Posterior vena cava (tissue), 2 donors: ENCODE measurements around the gene FHOD3. TPM values are rescaled to one million over a fixed set of nuclear protein-coding genes. Genes with fewer than 3 reads are reported as not detected.

Source experiments
- DNase-seq: peaks from one replicate; pipeline ENCODE4 v3.0.0-alpha.2; 2020; ENCODE audit warnings: low spot score
- intact Hi-C, 2 donors: fragments of 100-400 bp; cut with DNase I; formaldehyde crosslinking; loops; one replicate each; pipeline versions ENCODE4 v1.14.1 to v1.14.2; 2022 to 2023
- total RNA-seq, 2 donors: library from RNA; stranded (reverse); fragmentation: NEBNext Ultra II Directional; extraction: Animal tissue kit (Norgen Biotek cat#: 25700); gene quantifications; one replicate each; pipeline ENCODE4 v1.2.1, GENCODE V29; 2021
- donor health status: DM: yes; HTN: yes; CAD: no.
- donor health status: DM: yes; HTN: yes; CAD: no.

FHOD3 gene
- total RNA-seq, 2 donors from 2014 or later, result 26.0 to 29.8 TPM

- no peak for DNase-seq
- intact Hi-C loops, result no loop called here
Measured at GRCh38 chr18:36312806-36313395, 15.4 kb downstream of the FHOD3 start.

DNA sequence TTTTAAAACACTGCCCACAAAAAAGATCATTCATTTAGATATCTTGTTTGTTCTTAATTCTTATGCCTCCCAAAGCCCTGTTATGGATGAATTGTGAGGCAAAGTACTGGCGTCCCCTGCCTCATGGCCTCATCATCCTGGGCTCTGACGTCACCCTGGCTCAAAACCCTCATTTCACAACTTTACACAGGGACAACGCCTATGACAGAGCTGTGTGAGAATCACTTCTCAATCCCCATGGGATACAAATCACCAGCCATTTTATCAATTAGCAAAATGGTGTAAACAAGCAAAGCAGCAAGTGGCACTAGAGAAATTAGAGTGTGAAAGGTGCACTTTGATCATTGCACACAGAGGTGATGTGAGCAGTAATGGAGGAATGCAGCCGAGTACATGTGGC lies 16.6 kb downstream of the FHOD3 start:
- intact Hi-C loops, result no loop called here
- no peak for DNase-seq

DNA sequence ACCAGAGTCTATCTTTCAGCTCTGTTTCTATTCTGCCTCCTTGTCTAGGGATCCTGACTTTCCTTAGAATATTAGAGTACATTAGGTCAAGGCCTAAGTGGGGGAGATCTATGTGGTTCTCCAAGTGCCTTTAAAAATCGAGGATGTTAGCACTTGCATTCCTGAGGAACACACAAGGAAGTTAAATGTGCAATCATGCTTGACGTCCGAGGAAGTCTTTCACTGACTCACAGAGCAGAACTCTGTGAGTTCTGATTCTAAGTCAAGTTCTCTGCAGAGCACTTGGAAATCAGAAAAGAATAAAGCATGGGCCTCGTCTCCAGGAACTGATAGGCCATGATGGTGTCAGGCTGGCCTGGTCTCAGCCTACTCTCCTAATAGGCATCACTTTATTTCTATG lies 17.2 kb downstream of the FHOD3 start:
- intact Hi-C loops, result no loop called here
- DNase-seq, result no peak

GRCh38 chr18:36315736-36316135 lies 18.2 kb downstream of the FHOD3 start:
- intact Hi-C loops, result no loop called here
- DNase-seq, result no peak

GRCh38 chr18:36316246-36316645 lies 18.7 kb downstream of the FHOD3 start:
- intact Hi-C loops, result no loop called here

GRCh38 chr18:36321658-36322407 lies 24.3 kb downstream of the FHOD3 start:
- intact Hi-C loops, result no loop called here
- no peak for DNase-seq

More at GRCh38 chr18:36316246-36316645, 18.7 kb downstream of the FHOD3 start:
- no peak for DNase-seq

DNA sequence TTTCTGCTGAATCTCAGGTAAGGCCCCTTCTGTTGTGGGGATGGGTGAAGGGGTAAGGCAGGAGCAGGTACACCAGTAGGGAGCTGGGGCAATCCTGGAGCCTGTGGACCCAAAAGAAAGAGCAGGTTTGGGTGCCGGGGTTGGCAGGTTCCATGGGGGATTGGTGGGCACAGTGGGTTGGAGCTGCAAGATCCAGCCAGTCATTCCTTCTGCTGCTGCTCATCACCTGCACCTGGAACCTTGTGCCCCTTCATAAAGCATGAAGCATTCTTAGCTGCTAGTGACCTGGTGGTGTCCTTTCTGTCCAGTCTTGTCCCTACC lies 24.9 kb downstream of the FHOD3 start:
- intact Hi-C loops, result no loop called here
- DNase-seq, result no peak

DNA sequence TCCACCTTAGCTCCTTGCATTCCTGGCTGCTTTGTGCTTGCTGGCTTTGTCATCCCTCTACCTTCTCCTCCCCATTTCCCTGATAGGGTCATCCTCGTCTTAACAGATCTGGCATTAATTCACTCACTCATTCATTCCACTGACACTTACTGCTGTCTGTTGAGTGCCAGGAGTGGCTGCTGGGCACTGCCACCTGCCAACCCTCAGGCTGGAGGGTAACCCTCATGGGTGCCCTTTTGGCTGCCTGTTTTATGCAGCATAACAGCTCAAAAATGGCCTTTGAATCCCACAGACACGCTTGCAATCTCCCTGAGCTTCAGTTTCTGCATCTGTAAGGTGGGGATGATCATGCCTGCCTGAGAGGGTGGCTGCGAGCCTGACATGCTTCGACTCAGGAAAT lies 25.2 kb downstream of the FHOD3 start:
- DNase-seq, result no peak
- intact Hi-C loops, result no loop called here

- no peak for DNase-seq
- intact Hi-C loops, result no loop called here
Measured at GRCh38 chr18:36323421-36323820, 25.9 kb downstream of the FHOD3 start.

DNA sequence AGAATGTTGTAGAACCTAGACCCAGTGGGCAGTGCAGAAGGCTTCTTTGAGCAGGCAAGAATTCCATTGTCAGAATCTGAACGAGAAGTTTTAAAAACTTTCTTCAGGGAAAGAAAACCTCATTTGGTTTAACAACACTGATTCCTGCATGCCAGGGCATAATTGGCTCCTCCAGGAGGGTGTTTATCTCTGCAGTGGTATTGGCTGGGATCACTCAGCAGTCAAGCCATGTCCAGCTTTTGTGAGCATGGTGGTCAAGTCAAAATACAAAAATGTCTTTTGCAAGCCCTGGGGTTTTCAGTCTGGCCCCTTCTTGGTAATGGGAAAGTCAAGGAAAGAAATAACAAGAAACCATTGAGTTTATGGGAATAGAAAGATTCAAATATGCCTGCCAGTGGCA lies 28.3 kb downstream of the FHOD3 start:
- DNase-seq, result no peak
- intact Hi-C loops, result no loop called here

DNA sequence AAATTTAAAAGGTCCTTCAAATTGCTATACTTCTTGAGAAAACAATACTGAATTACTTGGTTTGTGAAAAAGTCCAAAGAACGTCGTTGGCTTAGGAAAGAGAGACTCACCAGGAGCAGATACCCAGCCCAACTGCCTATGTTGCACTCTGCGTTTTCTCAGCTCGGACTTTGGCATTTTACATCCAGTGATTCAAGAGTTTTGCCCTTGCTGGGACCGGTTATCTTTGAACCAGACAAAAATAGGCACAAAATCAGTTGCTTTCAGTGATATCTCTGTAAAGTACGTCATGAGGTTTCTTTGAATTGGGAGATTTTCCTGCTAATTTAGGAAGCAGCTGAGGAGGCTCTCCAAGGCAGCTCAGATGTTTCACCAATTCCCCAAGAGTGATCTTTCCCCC lies 29.3 kb downstream of the FHOD3 start:
- intact Hi-C loops, result no loop called here
- no peak for DNase-seq

DNA sequence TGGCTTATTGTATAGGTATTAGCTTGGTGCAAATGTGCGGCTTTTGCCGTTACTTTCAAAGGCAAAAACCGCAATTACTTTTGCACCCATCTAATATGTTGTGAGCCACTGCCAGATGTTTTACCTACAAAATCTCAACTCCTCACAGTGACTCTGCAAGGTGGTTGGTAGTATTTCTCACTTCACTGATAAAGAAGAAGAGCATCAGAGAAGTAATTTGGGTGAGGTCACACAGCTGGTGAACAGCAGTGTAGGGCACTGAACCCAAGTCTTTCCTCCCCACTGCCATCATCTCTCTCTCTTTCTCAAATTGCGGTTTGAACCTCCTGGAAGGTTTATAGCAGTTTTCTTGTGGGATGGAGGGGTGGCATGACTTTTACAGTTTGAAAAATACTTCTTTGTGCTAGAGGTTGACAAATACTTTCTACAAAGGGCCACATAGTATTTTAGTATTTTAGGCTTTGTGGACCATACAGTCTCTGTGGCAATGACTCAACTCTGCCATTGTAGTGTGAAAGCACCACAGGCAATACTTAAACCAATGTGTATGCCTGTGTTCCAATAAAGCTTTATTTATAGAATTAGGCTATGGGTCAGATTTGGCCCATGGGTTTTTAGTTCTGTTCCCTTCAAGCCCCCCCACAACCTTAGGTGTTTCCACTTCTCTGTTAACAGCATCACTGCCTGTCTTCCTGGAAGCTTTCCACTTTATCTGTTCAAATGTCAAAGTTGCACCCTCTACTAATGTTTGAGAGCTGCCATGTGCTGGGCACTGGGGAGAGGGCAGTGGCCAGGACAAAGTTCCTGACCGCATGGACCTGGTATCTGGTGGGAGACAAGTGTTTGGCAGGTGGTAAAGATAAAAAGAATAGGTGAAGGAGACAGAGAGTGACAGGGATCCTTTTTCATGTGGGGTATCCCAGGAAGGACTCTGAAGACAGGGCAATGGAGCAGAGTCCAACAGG lies 30.1 kb downstream of the FHOD3 start:
- intact Hi-C loops, result no loop called here
- no peak for DNase-seq

DNA sequence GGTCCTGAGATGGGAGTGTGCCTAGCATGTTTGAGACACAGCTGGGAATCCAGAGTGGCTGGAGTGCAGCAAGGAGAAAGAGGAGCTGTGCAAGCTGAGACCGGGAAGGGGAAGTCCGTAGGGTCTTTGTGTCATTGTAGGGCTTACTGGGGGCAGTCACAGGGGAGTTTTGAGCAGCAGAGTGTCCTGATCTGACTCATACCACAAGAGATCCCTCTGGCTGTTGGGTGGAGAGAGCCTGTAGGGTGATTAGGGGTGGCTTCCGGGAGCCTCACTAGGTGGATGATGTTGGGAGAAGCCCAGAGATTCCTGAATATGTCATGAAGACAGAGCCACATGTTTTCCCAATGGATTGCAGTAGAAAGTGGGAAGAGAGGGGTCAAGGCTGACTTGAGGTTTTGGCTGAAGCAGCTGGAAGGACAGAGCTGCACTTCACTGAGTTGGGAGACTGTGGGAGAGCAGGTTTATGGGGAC lies 30.9 kb downstream of the FHOD3 start:
- intact Hi-C loops, result no loop called here
- DNase-seq, result no peak

DNA sequence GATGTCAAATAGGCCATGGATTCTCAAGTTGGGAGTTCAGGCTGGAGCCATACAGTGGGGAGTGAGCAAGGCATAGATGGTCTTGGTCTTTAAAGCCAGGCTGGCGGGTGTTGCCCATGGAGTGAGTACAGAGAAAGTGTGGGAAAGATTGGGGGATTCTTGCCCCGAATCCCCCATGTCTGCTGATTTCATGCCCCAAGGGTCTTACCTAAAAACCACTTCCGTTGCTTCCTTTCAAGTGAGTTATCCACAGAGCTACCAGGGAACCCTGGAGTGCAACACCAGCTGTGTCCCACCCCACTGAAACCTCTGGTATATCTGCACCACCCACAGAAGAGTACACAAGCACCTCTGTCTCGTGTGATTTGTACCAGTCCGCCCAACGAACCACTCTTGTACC lies 31.4 kb downstream of the FHOD3 start:
- intact Hi-C loops, result no loop called here

GRCh38 chr18:36329684-36330434 lies 32.3 kb downstream of the FHOD3 start:
- intact Hi-C loops, result no loop called here
- no peak for DNase-seq

More for the DNA sequence above, 31.4 kb downstream of the FHOD3 start:
- no peak for DNase-seq

GRCh38 chr18:36330435-36331052 lies 33.0 kb downstream of the FHOD3 start:
- intact Hi-C loops, result no loop called here
- no peak for DNase-seq

- intact Hi-C loops, result no loop called here
Measured at GRCh38 chr18:36331521-36331971, 34.0 kb downstream of the FHOD3 start.

DNA sequence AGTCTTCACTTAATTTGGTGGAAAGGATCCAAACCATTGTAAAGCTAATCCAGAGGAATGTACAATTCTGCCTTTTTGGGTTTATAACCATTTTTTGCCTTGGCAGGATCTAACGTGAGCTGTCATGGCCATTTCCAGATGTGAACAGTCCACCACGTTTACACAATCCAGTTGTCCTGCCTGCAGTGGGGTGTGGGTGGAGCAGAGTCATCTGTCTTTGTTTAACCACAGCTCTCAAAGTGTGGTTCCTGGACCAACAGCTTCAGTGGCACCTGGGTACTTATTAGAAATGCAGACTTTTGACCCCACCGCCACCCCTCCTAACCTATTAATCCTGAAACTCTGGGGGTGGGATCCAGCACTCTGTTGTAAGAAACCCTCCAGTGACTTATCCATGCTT lies 35.9 kb downstream of the FHOD3 start:
- no peak for DNase-seq
- intact Hi-C loops, result no loop called here

More at GRCh38 chr18:36331521-36331971, 34.0 kb downstream of the FHOD3 start:
- no peak for DNase-seq

GRCh38 chr18:36334798-36335197 lies 37.3 kb downstream of the FHOD3 start:
- no peak for DNase-seq
- intact Hi-C loops, result no loop called here
